ENCODE data around the gene MS4A8.
"Not testable (repeated sequence)": the region's sequence is repeated elsewhere in the genome, so short reads cannot be mapped to it uniquely, and the experiment has no call there.

Gene MS4A8, protein sequence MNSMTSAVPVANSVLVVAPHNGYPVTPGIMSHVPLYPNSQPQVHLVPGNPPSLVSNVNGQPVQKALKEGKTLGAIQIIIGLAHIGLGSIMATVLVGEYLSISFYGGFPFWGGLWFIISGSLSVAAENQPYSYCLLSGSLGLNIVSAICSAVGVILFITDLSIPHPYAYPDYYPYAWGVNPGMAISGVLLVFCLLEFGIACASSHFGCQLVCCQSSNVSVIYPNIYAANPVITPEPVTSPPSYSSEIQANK

GRCh38 chr11:60699284-60699691 lies at the start of gene MS4A8:
MS4A8 (plus strand) TSS chr11:60699612; CDS start chr11:60700861, 1,249 bp downstream.
- no peak for DNase-seq (ENCODE audit: extremely low read depth, low read depth)
- TF ChIP-seq, protein P1, sequence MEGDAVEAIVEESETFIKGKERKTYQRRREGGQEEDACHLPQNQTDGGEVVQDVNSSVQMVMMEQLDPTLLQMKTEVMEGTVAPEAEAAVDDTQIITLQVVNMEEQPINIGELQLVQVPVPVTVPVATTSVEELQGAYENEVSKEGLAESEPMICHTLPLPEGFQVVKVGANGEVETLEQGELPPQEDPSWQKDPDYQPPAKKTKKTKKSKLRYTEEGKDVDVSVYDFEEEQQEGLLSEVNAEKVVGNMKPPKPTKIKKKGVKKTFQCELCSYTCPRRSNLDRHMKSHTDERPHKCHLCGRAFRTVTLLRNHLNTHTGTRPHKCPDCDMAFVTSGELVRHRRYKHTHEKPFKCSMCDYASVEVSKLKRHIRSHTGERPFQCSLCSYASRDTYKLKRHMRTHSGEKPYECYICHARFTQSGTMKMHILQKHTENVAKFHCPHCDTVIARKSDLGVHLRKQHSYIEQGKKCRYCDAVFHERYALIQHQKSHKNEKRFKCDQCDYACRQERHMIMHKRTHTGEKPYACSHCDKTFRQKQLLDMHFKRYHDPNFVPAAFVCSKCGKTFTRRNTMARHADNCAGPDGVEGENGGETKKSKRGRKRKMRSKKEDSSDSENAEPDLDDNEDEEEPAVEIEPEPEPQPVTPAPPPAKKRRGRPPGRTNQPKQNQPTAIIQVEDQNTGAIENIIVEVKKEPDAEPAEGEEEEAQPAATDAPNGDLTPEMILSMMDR (IDR thresholded peaks at IDR 0.05; ENCODE audit: low read depth, low read length, missing control alignments): no peak
- H3K4me3 ChIP-seq (replicated peaks; ENCODE audit: low read depth, low read length): no peak within 1 kb of the TSS

- no peak for DNase-seq (ENCODE audit: extremely low read depth, low read depth)
- TF ChIP-seq, protein P1 (IDR thresholded peaks at IDR 0.05; ENCODE audit: low read depth, low read length, missing control alignments): no peak
Measured at GRCh38 chr11:60657888-60658287, 41.5 kb upstream of the MS4A8 start.

DNA sequence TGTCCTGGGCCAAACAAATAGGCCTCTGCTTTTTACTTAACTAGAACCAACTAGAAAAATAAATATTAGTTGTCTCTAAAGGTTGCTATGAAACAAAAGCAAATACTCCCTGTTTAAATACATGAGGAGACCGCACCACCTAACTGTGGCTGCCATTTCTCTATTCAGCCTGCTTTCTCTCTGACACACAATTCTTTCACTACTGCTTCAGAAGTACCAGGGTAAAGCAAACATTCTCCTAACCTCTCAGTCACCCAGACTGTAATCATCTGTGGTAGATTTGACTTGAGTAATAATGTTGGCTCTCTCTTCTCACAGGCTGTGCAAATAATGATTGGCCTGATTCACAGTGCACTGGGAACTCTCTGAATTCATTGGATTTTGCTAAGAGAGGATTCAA lies 41.0 kb upstream of the MS4A8 start:
- H3K4me3 ChIP-seq (replicated peaks; ENCODE audit: low read depth, low read length): no peak overlapping the region
- TF ChIP-seq, protein P1 (IDR thresholded peaks at IDR 0.05; ENCODE audit: low read depth, low read length, missing control alignments): no peak
- no peak for DNase-seq (ENCODE audit: extremely low read depth, low read depth)

More at GRCh38 chr11:60657888-60658287, 41.5 kb upstream of the MS4A8 start:
- H3K4me3 ChIP-seq (replicated peaks; ENCODE audit: low read depth, low read length): no peak overlapping the region

DNA sequence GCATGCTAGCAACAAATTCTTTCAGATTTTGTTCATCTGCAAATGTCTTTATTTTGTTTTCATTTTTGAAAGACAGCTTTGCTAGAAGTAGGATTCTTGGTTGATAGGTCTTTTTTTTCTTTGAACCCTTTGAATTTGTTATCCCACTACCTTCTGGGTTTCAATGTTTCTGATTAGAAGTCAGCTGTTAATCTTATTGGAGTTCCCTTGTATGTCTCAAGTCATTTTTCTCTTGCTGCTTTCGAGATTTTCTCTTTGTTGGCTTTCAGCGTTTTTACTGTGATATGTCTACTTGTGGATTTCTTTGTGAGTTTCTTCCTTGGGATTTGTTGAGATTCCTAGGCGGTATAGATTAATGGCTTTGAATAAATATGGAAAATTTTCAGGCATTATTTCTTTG lies 27.2 kb upstream of the MS4A8 start:
- TF ChIP-seq, protein P1 (IDR thresholded peaks at IDR 0.05; ENCODE audit: low read depth, low read length, missing control alignments): no peak
- DNase-seq (ENCODE audit: extremely low read depth, low read depth): no peak
- H3K4me3 ChIP-seq (replicated peaks; ENCODE audit: low read depth, low read length): no peak overlapping the region

DNA sequence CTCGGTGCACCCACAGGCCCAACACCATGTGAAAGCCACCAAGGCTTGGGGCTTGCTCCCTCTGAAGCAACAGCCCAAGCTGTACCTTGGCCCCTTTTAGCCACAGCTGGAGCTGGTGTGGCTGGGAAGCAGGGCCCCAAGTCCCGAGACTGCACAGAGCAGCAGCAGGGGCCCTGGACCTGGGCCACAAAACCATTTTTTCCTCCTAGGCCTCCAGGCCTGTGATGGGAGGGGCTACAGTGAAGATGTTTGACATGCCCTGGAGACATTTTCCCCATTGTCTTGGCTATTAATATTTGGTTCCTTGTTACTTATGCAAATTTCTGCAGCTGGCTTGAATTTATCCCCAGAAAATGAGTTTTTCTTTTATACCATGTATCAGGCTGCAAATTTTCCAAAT lies 21.2 kb upstream of the MS4A8 start:
- DNase-seq (ENCODE audit: extremely low read depth, low read depth); H3K4me3 ChIP-seq (replicated peaks; ENCODE audit: low read depth, low read length): not testable (repeated sequence)

- DNase-seq (ENCODE audit: extremely low read depth, low read depth): no peak
- no peak overlapping the region for H3K4me3 ChIP-seq (replicated peaks; ENCODE audit: low read depth, low read length)
- TF ChIP-seq, protein P1 (IDR thresholded peaks at IDR 0.05; ENCODE audit: low read depth, low read length, missing control alignments): no peak
Measured at GRCh38 chr11:60679879-60680278, 19.5 kb upstream of the MS4A8 start.

DNA sequence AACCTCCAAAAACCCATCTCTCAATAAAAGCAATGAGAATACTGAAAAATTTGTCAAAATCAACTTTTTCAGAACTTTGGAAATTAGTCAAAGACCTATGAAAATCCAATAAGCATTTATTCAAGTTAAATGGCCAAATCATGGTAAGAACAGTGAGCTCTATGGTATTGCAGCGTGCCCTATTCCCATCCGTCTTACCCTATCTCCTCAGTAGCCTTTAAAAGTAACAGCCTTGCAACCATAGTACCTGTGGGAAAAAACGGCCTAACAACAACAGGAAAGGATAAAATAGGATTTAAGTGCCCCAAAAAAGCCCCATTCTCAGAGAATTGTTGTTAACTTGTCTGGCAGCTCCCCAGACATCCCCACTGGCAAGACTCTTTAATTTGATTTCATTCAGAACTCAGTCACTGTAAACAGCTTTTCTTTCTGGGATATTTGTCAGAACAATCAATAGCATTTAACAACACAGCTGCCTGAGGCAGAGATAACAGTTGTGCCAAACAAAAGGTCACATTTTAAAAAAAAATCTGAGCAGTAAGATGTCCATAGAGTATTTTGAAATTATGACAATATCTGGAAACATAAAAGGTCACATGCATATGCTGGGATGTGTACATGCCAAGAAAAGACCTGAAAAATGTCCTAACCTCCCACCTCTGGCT lies 18.8 kb upstream of the MS4A8 start:
- no peak overlapping the region for H3K4me3 ChIP-seq (replicated peaks; ENCODE audit: low read depth, low read length)
- DNase-seq (ENCODE audit: extremely low read depth, low read depth): no peak
- TF ChIP-seq, protein P1 (IDR thresholded peaks at IDR 0.05; ENCODE audit: low read depth, low read length, missing control alignments): no peak

DNA sequence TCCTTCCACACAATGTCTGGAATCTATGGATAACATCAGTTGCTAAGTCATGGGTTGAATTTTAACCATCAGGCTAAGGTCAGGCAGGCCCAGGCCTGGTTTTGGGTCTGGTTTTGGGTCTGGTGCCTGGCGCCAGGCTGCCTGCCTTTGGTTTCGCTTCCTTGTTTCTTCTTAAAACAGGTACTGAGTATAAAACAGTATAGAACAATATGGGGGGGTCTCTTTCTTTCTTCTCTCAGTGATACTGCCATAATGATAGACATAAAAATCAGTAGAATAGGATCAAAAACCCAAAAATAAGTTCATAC lies 14.9 kb upstream of the MS4A8 start:
- H3K4me3 ChIP-seq (replicated peaks; ENCODE audit: low read depth, low read length); DNase-seq (ENCODE audit: extremely low read depth, low read depth): not testable (repeated sequence)

All from HFF-Myc (cell line).